Measurements from ENCODE around the gene GMDS.

The GMDS gene

GRCh38 chr6:2133716-2134310, 111.6 kb downstream of the GMDS start:
- no peak for DNase-seq (ENCODE audit: low read depth)

DNA sequence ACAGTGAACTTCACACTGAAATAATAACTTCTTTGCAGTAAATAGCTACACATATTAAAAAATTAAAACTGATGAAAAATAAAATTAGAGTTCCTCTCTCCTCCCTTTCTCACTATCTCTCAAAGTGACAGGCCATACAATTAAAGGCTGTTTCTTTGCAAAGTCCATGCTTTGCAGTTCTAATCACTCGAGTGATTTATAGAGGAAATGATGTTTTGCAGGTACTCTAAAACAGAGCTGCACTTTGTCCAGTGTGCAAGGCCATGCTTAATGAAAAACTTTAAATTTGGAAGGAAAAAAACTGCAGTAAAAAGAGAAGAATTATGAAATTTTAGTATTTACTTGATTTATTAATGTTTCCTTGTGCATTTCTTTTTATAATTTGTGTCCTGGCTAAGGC, 112.5 kb downstream of the GMDS start:
- DNase-seq (ENCODE audit: low read depth) = no peak

DNA sequence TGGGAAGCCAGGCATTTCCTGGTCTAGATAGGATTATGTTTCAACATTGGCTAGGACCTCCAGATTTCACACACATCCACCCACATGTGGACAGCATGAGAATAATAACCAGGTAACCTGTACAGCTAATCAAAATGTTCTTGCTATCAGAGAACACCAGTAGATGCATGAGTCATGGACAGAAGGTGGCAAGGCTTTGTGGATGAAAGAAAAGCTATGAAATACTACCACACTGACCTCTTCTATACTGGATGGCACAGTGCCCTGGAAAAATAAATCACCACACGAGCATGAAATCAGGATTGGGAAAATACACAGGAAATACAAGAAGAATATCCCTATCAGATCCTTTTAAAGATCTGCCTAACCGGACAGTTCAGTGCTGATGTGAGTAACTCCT, 113.0 kb downstream of the GMDS start:
- no peak for DNase-seq (ENCODE audit: low read depth)

GRCh38 chr6:2129182-2129621, 116.2 kb downstream of the GMDS start:
- no peak for DNase-seq (ENCODE audit: low read depth)

DNA sequence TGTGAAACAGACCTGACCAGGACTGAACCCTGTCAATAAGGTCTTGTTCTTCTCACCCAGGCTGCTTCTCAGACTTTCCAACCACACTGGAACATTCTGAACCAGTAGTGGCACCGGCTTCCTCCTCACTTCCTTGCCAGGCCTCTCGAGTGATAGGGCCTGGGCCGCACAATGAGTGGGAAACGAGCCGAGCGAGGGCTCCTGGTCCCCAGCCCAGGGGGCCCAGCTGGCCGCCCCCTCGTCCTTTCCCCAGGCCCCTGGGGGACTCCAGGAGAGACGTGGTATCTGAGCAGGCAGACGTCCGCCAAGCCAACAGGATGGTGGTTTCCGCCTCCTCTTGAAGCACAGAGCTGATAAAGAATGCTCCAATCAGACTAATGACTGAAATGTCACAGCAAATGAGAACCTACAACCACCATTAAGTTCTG, 117.9 kb downstream of the GMDS start:
- DNase-seq (ENCODE audit: low read depth) = peak; percentile 41

DNA sequence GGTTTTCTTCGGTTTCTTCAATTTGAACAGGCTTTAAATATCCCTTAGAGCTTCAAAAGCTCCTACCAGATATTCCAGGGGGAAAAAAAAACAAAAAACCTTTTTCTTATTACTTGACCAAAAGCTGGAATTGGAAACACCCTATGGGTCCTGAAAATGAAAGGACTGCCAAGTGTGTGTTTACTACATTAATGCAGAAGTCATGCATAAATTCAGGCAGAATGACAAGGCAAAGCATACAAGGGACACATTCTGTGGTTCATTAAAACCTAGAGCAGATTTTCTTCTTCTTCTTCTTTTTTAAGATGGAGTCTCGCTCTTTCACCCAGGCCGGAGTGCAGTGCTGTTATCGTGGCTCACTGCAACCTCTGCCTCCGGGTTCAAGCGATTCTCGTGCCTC, 119.1 kb downstream of the GMDS start:
- DNase-seq (ENCODE audit: low read depth) = no peak

GRCh38 chr6:2125158-2125557, 120.2 kb downstream of the GMDS start:
- DNase-seq (ENCODE audit: low read depth) = no peak

GRCh38 chr6:2124260-2124709, 121.1 kb downstream of the GMDS start:
- no peak for DNase-seq (ENCODE audit: low read depth)

- no peak for DNase-seq (ENCODE audit: low read depth)
Measured at GRCh38 chr6:2120912-2121311, 124.5 kb downstream of the GMDS start.

GRCh38 chr6:2119275-2119674, 126.1 kb downstream of the GMDS start:
- DNase-seq (ENCODE audit: low read depth) = no peak

- no peak for DNase-seq (ENCODE audit: low read depth)
Measured at GRCh38 chr6:2118136-2118535, 127.3 kb downstream of the GMDS start.

DNA sequence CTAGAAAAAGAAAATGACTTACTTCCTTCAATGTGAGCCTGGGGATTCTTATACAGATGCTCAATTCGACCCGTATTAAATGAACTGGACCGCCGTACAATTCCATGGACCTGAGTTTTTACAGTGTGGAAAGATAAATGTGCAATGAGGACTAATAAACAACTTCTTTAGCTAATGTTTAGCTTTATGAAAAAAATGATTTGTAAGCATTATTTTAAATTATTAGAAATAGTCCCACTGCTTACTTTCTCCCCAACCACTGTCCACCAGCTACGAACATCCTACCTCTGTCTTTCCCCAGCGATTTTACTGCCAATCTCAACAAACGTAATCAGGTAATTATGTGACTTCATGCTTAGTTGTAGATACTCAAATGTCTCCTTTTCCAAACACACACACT, 128.0 kb downstream of the GMDS start:
- no peak for DNase-seq (ENCODE audit: low read depth)

DNA sequence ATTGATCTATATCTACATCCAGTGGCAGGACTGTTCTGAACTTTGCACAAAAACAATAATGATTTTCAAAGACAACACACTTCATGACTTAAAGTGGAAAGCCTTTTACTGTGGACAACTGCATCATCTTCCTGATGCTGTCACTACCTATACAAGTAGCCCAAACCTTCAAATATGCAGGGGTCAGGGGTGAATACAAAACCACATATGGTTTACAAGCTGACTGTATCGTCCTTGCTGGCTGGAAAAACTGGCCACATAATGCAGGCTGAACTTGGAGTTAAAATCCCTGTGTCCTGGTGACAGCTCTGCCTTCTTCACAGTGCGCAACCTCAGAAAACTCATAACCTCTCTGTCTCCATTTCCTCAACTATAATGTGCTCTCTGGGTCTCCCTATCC, 128.9 kb downstream of the GMDS start:
- DNase-seq (ENCODE audit: low read depth) = no peak

GRCh38 chr6:2114100-2114499, 131.3 kb downstream of the GMDS start:
- DNase-seq (ENCODE audit: low read depth) = no peak

DNA sequence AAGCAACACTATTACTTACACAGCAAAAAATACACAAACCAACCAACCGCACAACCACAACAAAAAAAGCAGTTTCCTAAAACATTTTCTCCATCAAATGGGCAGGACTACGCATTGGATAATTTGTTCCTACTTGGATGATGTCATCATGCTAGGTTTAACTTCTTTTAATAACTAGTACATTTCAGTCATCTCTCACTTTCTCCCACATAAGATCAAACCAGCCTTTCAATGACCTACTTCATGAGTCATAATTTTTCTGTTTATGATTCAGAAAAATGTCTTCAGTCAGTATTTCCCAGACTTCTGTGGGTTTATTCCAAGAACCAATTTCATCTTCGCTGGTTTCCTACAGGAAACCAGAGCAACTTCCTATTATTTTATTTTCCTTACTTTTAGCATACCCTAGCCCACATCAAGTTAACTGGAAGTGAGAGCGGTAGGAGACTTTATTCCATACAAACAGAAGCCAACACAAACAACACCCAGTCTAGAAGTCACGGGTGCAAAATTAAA, 134.2 kb downstream of the GMDS start:
- DNase-seq (ENCODE audit: low read depth) = no peak

GRCh38 chr6:2110504-2110903, 134.9 kb downstream of the GMDS start:
- no peak for DNase-seq (ENCODE audit: low read depth)

GRCh38 chr6:2109796-2110195, 135.6 kb downstream of the GMDS start:
- no peak for DNase-seq (ENCODE audit: low read depth)

GRCh38 chr6:2108700-2109306, 136.6 kb downstream of the GMDS start:
- DNase-seq (ENCODE audit: low read depth) = no peak

- no peak for DNase-seq (ENCODE audit: low read depth)
Measured at GRCh38 chr6:2104524-2104880, 140.9 kb downstream of the GMDS start.

- DNase-seq (ENCODE audit: low read depth) = no peak
Measured at GRCh38 chr6:2103765-2104523, 141.5 kb downstream of the GMDS start.

DNA sequence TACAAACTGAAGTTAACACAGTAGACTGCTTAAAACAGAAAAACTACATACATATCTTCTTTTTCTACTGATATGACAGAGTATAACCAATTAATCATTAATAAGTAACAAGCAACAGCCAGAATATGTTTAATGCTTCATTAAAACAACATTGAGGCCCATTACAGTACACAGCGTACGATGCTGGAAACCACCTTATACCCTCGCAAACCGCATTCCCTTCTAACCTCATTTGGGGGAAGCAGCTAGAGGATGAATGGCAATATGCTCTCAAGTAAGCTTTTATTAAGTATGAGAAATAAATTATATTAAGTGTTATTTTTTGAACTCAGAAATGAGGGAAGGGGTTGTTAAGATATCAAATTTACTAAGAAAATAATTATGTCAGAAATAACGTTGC, 142.4 kb downstream of the GMDS start:
- no peak for DNase-seq (ENCODE audit: low read depth)

DNA sequence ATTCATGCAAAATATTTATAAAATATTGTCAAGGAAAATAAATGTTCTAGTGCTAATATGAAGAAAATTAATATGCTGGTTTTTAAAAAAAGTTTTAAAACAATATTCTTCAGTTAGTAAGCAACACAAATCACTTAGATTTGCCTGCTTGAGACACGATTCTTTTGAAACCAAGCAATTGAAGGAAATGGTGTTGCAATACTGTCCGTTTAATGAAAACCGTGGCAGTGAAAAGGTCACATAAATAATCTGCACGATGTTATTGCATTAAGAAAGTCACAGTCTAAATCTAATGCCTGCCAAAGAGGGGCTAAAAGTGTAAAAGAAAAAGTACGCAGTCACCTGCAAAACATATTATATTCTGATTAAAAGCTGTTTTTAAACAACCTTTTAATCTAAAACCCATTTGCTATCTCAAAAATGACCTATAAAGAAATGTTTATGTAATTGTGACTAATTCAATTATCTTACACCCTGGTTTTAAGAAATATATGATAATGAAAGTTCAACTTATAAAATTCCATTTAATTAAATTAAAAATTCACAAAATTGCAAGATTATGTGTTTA, 143.0 kb downstream of the GMDS start:
- DNase-seq (ENCODE audit: low read depth) = no peak

- DNase-seq (ENCODE audit: low read depth) = no peak
Measured at GRCh38 chr6:2101213-2101612, 144.2 kb downstream of the GMDS start.

All from activated T-cell treated with anti-CD3 and anti-CD28 coated beads for 24 hours (primary cell).